ENCODE results near the gene EHHADH.
"Not testable (repeated sequence)": the region's sequence is repeated elsewhere in the genome, so short reads cannot be mapped to it uniquely, and the experiment has no call there.

The EHHADH gene

DNA sequence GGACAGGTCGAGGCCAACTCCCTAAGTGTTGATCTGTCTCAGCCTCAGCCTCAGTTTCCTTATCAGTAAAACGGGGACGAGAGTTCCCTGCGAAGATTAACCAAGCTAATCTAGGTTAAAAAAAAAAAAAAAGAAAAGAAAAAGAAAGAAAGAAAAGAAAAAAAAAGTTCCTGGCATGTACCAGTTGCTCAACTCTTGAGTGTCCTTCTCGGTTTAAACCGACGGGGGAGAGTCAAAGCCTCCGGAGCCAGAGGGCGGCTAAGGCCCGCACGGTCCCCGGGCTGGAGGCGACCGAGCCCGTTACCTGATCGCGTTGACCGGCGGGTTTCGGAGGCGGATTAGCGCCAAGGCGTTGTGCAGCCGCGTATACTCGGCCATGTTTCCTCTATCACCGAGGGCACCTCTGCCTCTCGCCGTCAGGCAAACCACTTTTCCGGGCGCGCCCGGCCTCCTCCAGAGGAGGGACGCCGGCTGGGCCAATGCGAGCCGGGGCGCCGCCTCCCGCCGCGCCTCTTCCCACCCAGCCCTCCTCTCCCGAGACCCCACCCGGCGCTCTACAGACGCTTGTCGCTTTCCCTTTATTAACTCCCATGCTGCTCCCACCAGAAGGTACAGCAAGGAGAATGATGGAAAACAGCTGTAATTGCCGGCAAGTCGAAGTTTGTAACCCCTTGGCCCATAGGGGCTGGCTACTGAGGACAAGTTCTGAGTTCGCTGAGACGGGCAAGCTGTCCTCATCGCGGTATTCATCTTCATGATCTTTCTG lies at the start of gene EHHADH:
TSS of gene EHHADH (minus strand) at position 405 of the 766 bp plus-strand sequence. CDS start at position 378, 27 bp downstream.
- DNase-seq (ENCODE audit: low spot score) = peak; percentile 54

DNA sequence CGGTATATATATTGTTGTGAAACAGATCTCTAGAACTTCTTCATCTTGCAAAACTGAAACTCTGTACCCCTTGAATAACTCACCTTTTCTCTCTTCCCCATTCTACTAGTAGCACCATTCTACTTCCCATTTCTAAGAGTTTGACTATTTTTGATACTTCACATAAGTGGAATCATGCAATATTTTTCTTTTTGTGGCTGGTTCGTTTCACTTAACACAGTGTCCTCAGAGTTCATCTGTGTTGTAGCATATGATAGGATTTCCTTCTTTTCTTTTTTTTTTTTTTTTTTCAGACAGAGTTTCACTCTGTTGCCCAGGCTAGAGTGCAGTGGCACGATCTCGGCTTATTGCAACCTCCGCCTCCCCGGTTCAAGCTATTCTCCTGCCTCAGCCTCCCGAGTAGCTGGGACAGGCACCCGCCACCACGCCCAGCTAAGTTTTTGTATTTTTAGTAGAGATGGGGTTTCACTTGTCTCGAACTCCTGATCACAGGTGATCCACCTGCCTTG lies 46.1 kb upstream of the EHHADH start:
- DNase-seq (ENCODE audit: low spot score) = not testable (repeated sequence)

DNA sequence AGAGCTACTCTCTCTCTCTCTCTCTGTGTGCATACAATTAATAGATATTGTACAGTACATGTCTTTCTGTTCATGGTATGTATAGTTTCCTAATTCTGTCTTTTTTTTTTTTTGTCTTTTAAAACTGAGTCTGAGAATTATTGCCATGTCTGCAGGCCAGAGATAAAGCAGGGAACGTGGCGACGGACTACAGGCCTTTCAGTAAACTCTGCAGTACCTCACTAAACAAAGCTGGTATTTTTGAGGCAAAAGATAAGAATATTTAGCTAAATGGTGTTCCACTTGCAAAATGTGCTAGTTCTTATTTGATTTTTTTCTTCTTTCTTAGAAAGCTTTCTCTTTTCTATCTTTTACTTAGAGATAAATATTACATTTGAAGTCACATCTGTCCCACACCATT lies 44.0 kb upstream of the EHHADH start:
- no peak for DNase-seq (ENCODE audit: low spot score)

DNA sequence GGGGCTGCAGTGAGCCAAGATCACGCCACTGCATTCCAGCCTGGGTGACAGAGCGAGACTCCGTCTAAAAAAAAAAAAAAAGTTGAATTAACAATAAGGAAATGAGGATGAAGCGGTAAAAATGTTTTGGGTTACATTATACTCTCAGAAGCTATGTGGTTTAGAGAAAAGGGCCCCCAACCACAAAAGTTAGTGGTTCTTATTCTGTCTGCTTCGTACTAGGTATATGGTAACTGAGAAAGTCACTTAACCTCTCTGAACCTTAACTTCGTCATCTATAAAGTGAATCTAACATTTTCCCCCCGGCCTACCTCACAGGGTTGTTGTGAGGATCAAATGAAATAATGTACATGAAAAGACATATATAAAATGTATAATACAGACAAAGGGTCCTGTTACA lies 38.4 kb upstream of the EHHADH start:
- DNase-seq (ENCODE audit: low spot score) = no peak

DNA sequence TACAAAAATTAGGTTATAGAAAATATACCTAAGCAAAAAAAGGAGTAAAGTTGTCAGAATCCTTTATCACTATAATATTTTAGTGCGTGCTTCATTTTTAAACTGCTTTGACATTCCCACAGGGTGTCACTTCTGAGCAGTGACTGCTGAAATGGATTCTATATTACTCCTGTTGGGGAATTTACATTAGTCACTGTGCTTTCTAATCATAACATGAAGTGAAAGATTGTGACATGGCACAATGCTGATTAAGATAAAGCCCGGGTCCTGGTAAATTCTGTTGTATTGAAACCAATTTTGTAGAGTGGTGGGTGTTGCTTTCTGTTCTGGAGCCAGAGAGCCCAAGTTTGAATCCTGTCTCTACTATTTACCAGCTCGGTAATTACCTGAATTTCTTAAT lies 36.4 kb upstream of the EHHADH start:
- peak; percentile 58 for DNase-seq (ENCODE audit: low spot score)

DNA sequence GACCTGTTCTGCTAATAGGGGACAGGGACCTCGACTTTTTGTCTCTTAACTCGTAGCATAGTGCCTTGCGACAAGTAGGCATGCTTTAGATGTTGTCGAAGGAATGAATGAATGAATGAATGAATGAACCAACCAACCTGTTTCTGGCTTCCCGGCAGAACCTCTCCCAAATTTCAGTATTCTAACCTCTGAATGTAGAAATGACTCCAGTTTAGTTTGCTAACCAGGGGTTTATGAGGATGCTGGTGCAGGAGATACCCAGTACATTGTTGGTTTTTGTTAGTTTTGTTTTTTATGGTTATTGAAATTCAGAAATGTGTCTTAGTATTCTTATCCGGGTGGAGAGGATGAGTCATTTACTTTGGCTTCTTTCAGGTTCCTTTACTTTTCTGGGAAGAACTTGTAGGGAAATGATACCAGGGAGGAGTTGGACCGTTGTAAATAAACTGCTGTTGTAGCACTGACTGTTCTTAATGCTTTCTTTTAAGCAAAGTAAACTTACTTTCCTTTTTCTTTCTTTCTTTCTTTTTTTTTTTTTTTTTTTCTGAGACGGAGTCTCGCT lies 29.6 kb upstream of the EHHADH start:
- DNase-seq (ENCODE audit: low spot score) = no peak

DNA sequence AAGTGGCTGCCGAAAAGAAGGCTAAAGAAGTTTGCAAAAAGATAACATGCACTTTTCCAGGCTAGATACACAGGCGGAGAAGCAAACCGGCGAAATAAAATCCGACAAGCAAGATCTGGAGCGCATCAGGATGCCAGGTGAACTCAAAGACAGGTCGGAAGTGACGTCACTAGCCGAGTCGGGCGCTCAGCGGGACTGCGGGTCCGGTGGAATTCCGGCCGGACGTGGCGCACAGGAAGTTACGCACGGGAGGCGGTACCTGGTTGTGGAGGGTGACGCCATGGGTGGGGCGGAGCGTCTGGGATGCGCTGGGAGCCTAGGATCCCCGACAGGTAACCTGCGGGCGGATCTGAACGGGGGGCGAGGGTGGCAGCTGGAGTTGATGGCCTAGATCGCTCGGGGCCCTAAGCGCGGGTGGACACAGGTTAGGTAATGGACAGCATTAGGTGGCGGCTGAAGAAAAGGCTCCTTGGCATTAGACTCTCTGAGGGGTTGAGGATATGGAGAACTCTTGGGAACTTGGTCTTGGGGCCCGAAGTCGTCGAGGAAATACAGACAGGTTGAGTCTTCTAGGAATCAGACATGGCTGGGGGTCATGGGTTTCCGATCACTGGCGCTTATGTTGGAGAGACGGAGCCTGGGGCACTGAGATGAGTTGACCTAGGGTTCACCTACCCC lies 29.0 kb upstream of the EHHADH start:
- DNase-seq (ENCODE audit: low spot score) = peak; percentile 96

DNA sequence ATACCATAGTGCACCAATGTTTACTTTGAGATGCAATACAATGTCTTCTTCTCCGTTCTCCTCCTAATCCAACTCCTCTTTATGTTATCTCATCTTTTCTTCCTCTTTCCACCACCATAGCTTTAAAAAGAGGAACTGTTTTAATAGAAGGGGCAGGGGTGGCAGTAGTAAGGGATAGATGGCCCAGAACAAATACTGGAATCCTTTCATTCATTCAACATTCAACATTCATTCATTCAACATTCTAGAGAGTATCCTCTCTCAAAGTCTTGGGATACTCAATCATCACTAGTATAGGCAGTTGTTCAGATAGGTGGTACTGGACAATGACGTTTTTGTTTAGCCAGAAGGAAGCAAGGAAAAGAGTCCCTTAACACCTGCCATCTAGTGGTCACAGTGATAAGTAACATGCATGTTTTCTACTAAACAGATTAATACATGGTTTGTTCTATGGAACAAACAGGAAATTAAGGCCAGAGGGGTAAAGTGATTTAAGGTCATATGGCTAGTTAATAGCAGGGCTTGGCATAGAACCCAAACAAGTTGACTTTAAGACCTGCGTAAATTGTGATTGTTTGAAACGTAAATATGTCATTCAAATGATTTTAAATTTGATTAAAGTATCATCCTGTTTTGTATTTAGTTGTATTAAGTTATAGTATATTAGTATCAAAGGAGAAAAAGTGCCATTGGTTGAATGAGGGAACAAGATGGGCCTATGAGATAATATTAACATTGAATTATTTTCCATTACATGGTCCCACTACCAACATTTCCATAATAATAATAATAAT lies 26.9 kb upstream of the EHHADH start:
- DNase-seq (ENCODE audit: low spot score) = peak; percentile 43

DNA sequence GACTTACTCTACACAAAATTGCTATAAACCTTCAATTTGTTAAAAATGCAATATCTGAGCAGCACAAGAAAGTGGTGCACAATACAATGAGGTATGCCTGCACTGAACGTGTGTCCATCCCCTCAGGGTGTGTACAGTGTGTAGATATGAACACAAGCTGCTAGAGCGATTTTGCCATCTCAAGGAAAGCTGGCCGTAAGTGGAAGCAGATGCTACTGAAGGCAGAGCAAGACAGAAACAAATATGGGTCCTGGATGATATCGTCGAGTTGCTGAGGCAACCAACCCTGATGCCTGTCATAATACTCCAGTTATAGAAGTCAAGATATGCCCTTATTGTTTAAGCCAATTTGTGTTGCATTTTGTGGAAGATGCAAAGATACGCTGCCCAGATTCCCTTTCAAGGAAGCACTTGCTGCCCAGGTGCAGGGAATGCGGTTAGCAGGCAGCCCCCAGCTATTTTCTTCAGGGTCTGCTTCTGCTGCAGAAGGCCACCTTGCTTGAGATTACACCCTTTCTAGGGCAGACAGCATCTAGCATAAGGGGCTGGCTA lies 25.8 kb upstream of the EHHADH start:
- no peak for DNase-seq (ENCODE audit: low spot score)

DNA sequence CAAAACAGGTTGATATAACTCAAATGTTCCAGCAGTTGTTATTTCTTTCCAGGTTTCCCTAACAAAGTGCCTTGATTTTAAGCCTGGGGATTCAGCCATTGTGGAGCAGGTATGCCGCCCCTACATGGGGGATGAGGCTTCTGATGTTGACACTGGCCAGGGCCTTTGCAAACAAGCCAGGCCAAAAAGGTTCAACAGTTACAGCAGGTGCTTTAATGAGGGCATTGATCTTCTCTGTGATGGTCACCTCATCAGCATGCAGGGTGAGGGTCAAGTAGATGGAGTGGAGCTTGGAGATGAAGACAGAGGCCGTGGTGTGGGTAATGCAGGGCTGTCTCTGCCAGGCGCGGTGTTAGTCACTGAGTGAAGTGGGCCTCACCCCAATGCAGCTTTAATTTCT lies 22.6 kb upstream of the EHHADH start:
- DNase-seq (ENCODE audit: low spot score) = no peak

DNA sequence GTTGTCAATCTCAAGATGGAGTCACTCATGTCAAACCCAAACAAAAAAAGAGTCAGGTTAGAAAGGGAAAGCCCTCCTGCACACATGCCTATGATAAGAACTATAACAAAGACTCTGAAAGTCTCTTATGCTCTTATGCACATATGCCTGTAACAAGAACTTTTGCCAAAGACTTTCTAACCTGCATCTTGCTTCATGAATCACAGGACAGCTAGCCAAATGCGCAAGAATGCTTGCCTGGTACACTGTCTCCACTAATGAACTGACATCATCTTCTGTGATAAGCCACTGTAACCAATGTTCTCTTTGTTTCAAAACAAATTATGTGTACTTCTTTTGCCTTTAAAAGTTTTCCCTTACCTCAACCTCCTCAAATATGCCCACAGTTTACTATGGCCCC lies 18.2 kb upstream of the EHHADH start:
- DNase-seq (ENCODE audit: low spot score) = no peak

DNA sequence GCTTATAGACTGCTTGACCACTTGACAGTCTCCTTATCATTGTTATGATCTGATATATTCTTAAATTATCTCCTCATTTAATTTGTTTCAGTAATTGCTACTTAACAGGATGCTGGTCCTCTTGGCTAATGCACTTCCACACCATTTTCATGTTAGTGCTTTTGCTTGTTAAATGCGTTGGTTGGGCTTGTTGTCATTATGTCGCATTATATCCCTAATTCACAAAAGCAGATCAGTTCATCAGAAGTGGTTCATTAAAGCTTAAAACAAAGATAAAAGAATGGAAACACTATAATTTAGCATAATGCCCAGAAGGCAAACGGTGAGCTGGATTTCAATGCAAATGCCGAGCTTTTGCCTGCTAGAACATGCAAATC lies 17.1 kb upstream of the EHHADH start:
- DNase-seq (ENCODE audit: low spot score) = no peak

DNA sequence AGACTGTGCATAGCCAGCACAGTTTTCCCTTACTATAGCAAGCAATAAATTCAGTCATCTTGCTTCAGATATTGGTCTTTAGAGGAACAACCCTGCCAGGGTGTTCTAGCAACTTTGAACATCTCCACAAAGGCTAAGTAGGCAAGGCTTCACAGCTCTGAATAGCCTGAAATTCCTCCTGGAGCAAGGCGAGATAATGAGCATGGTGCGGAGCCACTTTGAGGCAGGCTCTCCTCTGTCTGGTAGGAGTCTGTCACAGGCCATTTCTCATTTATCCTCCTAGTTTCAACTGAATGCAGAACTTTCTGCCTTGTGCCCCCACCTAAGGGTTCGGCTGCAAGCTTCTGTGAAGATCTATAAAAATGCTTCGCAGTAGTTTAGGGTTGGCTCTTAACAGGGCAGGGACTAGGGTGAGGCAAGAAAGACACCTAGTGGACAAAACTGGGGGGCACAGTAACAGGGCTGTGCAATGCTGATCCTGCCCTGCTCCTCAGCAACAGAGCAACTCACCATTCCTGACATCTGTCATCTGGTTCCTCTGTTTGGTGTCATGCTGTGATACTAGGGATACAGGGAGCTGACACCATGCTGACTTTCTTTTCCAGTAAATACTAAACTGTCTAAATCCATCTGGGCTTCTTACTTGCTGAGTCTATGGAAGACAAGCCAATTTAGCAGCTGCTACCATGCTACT lies 16.6 kb upstream of the EHHADH start:
- no peak for DNase-seq (ENCODE audit: low spot score)

DNA sequence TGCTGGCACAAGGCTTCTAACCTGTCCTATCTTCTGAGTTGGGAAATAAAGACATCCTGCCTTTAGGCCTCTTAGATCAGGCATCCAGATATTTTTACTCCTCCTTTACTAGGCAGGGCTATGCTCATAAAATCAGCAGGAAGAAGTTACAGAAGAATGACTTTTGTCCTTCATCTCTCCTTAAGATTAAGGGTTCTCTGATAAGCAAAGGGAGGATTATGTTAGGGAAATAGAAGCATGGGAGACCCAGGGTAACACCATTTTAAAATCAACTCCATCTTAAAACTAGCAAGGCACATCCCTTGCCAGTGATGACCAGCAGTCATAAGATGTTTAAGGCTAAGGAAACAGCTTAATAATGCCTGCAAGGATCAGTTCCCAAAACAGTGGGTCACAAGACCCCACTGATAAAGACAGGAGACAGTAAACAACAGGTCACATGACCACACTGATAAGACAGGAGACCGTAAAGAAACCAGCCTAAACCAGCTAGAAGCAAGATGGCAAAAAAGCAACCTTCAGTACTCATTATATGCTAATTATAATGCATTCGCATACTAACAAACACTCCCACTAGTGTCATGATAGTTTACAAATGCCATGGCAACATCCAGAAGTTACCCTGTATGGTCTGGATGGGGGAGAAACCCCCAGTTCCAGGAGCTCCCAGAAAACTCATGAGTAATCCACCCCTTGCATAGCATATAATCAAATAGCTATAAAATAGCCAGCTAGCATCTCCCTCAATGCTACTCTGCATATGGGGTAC lies 14.5 kb upstream of the EHHADH start:
- no peak for DNase-seq (ENCODE audit: low spot score)

DNA sequence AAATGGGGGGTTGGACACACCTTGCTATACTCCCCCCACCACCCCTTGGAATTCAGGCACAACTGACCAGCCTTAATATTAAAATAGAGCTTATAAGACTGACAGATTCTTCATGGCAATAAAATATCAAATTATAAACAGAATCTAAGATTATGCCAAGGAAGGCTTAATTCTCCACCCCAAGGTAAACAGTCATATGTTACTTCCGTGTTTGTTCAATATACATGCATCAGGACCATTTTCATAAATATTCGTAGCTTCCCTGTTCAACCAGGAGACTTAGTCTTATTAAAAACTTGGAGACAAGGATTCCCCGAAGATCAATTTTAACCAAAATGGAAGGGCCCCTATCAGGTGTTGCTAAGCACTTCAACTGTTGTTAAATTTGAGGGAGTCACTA lies 13.3 kb upstream of the EHHADH start:
- DNase-seq (ENCODE audit: low spot score) = no peak

DNA sequence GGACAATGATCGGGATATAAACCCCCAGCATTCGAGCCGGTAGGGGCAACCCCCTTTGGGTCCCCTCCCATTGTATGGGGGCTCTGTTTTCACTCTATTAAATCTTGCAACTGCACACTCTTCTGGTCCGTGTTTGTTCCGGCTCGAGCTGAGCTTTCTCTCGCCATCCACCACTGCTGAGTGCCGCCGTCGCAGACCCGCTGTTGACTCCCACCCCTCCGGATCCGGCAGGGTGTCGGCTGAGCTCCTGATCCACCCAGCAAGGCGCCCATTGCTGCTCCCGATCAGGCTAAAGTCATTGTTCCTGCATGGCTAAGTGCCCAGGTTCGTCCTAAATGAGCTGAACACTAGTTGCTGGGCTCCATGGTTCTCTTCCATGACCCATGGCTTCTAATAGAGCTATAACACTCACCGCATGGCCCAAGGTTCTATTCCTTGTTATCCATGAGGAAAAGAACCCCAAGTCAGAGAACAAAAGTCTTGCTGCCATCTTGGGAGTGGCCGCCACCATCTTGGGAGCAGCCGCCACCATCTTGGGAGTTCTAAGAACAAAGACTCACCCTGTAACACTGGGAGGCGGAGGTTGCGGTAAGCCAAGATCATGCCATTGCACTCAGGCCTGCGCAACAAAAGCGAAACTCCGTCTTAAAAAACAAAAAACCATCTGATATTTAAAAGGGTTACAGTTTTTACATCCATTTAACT lies 11.2 kb upstream of the EHHADH start:
- DNase-seq (ENCODE audit: low spot score) = no peak

DNA sequence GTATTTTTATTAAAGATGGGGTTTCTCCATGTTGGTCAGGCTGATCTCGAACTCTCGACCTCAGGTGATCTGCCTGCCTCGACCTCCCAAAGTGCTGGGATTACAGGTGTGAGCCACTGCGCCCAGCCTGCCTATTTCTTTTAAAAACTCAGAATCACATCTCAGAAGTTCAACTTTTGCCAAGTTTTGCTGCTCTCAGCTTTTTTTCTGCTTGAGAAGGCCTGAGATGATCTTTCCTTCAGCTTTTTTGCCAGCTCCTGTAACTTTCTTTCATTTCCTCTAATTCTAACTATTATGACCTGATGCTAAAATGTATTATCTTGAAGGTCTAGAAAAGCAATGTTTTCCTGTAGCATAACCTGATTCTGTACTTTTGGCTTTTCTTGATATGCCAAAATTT lies 9.6 kb upstream of the EHHADH start:
- no peak for DNase-seq (ENCODE audit: low spot score)

DNA sequence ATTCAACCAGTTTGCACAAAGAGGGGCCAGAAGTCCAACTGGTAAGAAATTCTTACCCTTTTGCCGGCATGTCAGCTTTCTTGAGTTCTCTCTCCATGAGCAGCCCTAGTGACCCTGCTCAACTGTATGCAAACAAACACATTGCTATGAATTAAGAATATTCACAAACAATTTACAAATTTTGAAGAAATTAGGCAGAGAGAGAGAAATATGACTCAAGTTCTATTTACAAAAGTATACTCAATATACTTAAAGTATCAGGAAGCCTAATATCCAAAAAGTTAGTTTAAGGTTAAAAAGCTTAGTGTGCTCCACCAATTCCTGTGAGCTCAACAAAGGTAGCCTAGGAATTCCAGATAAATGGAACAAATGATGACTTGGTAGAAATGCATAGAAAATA lies 3.5 kb upstream of the EHHADH start:
- no peak for DNase-seq (ENCODE audit: low spot score)

DNA sequence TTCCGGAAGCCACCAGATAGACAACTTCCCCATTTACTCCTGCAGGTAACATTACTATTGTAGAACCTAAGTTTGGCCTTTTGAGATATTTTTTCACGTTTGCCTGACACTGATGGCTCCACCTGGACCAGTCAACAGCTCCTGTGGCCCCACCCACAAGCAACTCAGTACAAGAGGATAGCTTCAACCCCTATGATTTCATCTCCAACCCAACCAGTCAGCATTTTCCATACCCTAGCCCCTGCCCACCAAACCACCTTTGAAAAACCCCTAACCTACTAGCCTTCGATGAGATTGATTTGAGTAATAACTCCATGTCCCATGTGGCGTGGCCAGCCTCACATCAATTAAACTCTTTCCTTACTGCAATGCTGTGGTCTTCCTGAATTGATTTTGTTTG lies 950 bp upstream of the EHHADH start:
- no peak for DNase-seq (ENCODE audit: low spot score)

DNA sequence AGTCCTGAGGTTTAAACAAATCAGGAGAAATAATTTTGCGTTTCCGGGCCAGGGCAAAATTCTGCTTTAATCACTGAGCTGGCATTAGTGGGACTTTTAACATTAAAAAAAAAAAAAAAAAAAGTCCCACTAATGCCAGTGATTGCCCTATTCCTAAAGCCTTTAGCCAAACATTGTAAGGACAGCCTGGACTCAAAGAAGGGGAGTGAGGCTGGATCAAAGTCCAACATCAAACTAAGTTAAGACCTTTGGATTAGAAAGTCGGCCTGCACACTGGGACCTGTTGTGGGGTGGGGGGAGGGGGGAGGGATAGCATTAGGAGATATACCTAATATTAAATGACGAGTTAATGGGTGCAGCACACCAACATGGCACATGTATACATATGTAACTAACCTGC lies 716 bp downstream of the EHHADH start:
- DNase-seq (ENCODE audit: low spot score) = not testable (repeated sequence)

Measured in activated CD4-positive, alpha-beta T cell treated with anti-CD3 and anti-CD28 coated beads, Interleukin-2, Interleukin-4, amounts not matched to agents 100 ng/mL and 50 ng/mL, durations not matched to agents 16 hours and 8 hours (primary cell).